CD4-positive, alpha-beta T cell treated with Interleukin-15 for 1 hour (primary cell): ENCODE measurements around the gene FAM78B.

Experiments
- DNase-seq: peaks from one replicate; pipeline ENCODE4 v3.0.0-alpha.2; 2020

The FAM78B gene

GRCh38 chr1:166116026-166116425, 50.8 kb downstream of the FAM78B start:
- no peak for DNase-seq

GRCh38 chr1:166114419-166114818, 52.4 kb downstream of the FAM78B start:
- DNase-seq, result no peak

- DNase-seq, result no peak
These were observed 53.2 kb downstream of the FAM78B start for GRCh38 chr1:166113630-166114029.

- no peak for DNase-seq
These were observed 53.8 kb downstream of the FAM78B start for GRCh38 chr1:166113031-166113430.

- DNase-seq, result no peak
These were observed 54.4 kb downstream of the FAM78B start for GRCh38 chr1:166112425-166112824.

GRCh38 chr1:166111430-166111829, 55.4 kb downstream of the FAM78B start:
- no peak for DNase-seq

- DNase-seq, result no peak
These were observed 76.6 kb downstream of the FAM78B start for GRCh38 chr1:166090244-166090643.

GRCh38 chr1:166089804-166090203, 77.0 kb downstream of the FAM78B start:
- DNase-seq, result no peak

GRCh38 chr1:166088572-166088955, 78.2 kb downstream of the FAM78B start:
- DNase-seq, result no peak

- DNase-seq, result no peak
These were observed 78.8 kb downstream of the FAM78B start for GRCh38 chr1:166087734-166088571.

- no peak for DNase-seq
These were observed 80.5 kb downstream of the FAM78B start for GRCh38 chr1:166086113-166086883.

- no peak for DNase-seq
These were observed 82.2 kb downstream of the FAM78B start for GRCh38 chr1:166084613-166085012.

GRCh38 chr1:166083887-166084286, 82.9 kb downstream of the FAM78B start:
- no peak for DNase-seq

- no peak for DNase-seq
These were observed 84.2 kb downstream of the FAM78B start for GRCh38 chr1:166082601-166083000.

GRCh38 chr1:166080967-166081870, 85.6 kb downstream of the FAM78B start:
- DNase-seq, result no peak

- DNase-seq, result no peak
These were observed 86.4 kb downstream of the FAM78B start for GRCh38 chr1:166080277-166080966.

- DNase-seq, result no peak
These were observed 87.5 kb downstream of the FAM78B start for GRCh38 chr1:166079276-166079675.

GRCh38 chr1:166073489-166073888, 93.3 kb downstream of the FAM78B start:
- DNase-seq, result no peak

- no peak for DNase-seq
These were observed 97.4 kb downstream of the FAM78B start for GRCh38 chr1:166069390-166069789.

- no peak for DNase-seq
These were observed 100.7 kb downstream of the FAM78B start for GRCh38 chr1:166066107-166066506.

- DNase-seq, result no peak
These were observed 101.8 kb downstream of the FAM78B start for GRCh38 chr1:166064951-166065350.

GRCh38 chr1:166064313-166064926, 102.4 kb downstream of the FAM78B start:
- DNase-seq, result no peak
